Measurements from ENCODE around the gene TPBGL. TPM values are rescaled to one million over a fixed set of nuclear protein-coding genes. Genes with fewer than 3 reads are reported as not detected.

The TPBGL gene
- total and polyA plus RNA-seq, 2 experiments from 2014 or later = 0.08 to 0.21 TPM

DNA sequence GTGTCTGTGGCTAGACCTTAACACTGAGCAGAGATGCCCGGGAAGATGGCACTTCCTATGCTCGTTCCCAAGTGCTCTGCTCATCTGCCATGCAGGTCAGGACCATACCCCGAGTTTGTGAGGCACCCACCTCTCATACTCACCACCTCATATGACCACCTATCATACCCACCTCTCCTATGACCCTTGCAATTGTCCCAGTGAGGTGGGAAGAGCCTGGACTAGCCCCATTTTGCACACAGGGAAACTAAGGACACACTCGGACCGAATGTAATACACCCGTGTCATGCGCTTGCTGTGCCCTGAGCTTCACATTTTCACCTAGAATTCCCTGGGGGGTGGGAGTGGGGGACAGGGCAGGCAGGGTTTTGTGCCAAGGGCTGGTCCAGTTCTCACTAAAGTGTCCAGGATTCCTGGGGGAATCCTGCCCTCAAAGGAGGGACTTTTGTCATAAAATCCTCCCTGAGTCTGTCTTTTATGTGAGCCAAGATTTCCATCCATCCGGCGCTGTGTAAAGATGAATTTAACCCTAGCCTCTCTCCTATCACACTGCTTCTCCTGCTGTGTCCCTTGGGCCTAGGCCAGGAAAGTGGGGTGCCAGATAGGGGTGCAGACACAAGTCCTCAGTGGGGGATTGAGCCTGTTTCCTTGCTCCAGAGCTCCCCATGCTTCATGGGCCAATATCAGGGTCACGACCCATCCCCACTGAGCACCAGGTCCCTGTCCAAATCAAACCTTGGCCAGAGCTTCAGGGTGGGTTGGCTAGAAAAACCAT lies 20.0 kb downstream of the TPBGL start:
- Histone ChIP-seq H2AFZ (no peak overlapping the region), H3K27ac (ENCODE audit: low read depth) (no peak overlapping the region), H3K4me1 (ENCODE audit: insufficient read depth) (no peaks in the 10 kb centered on the region), H3K27me3 (ENCODE audit: insufficient read depth) (no peaks in the 10 kb centered on the region), H3K79me2 (replicated peaks; ENCODE audit: insufficient read depth) (no peaks in the 10 kb centered on the region), H3F3A (replicated peaks; ENCODE audit: low read depth) (no peaks in the 10 kb centered on the region), H3K4me3 (no peak overlapping the region), H3K36me3 (ENCODE audit: insufficient read depth) (no peaks in the 10 kb centered on the region), H4K20me1 (replicated peaks; ENCODE audit: insufficient read depth) (no peaks in the 10 kb centered on the region; the same call in 1 of the 2 replicates), H3K9me2 (ENCODE audit: insufficient read depth) (no peaks in the 10 kb centered on the region), H3K4me2 (no peak overlapping the region)
- H3K4me3 Mint-ChIP-seq = no peak overlapping the region
- peaks cover 11% of the 10 kb centered on the region for H3K27me3 Mint-ChIP-seq (ENCODE audit: insufficient read depth, low read depth, poor library complexity)
- no peak for DNase-seq (ENCODE audit: low spot score)
- no peaks in the 10 kb centered on the region for H3K9me3 Mint-ChIP-seq
- no peak overlapping the region for H3K27ac Mint-ChIP-seq
- peaks cover 14% of the 10 kb centered on the region for H3K4me1 Mint-ChIP-seq
- ATAC-seq = no peak
- H3K36me3 Mint-ChIP-seq (ENCODE audit: low read depth) = peaks cover 3% of the 10 kb centered on the region; the same call in 2 of the 3 replicates
- no peak for TF ChIP-seq POLR2AphosphoS5 (IDR thresholded peaks at IDR 0.05; ENCODE audit: low read depth)

DNA sequence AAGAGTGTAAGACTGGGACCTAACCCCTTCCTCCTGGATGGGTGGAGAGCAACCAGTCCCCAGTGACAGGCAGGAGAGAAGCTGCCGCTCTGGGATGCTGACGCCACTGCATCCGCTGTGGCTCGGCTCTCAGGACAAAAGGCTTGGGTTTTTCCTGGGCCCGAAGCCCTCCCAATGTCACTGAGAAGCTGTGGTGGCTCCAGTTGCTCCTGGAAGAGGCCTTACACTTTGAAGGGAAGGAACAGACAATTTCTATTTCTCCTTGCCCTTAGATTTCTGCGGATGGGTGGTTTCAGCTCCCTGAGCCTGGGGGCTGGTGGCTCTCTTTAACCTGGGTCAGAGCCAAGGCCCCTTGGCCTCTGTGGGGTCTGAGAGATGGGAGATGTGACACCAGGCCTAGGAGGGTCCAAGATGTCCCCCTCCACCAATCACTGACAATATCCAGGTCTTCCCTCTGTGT lies 21.4 kb downstream of the TPBGL start:
- Histone ChIP-seq H4K20me1 (replicated peaks; ENCODE audit: insufficient read depth) (no peaks in the 10 kb centered on the region; the same call in 1 of the 2 replicates), H3K9me2 (ENCODE audit: insufficient read depth) (no peaks in the 10 kb centered on the region), H2AFZ (no peak overlapping the region), H3F3A (replicated peaks; ENCODE audit: low read depth) (no peaks in the 10 kb centered on the region), H3K4me3 (no peak overlapping the region), H3K79me2 (replicated peaks; ENCODE audit: insufficient read depth) (no peaks in the 10 kb centered on the region), H3K4me2 (no peak overlapping the region), H3K27ac (ENCODE audit: low read depth) (no peak overlapping the region), H3K27me3 (ENCODE audit: insufficient read depth) (no peaks in the 10 kb centered on the region), H3K36me3 (ENCODE audit: insufficient read depth) (no peaks in the 10 kb centered on the region), H3K4me1 (ENCODE audit: insufficient read depth) (no peaks in the 10 kb centered on the region)
- Mint-ChIP-seq H3K27ac (no peak overlapping the region), H3K36me3 (ENCODE audit: low read depth) (peaks cover 15% of the 10 kb centered on the region), H3K4me3 (no peak overlapping the region), H3K27me3 (ENCODE audit: insufficient read depth, low read depth, poor library complexity) (peaks cover 11% of the 10 kb centered on the region), H3K9me3 (no peaks in the 10 kb centered on the region), H3K4me1 (peaks cover 14% of the 10 kb centered on the region)
- ATAC-seq = peak; percentile 6; the same call in 2 of the 3 replicates
- DNase-seq (ENCODE audit: low spot score) = no peak
- TF ChIP-seq ZNF114 (CRISPR knock-in tag; IDR thresholded peaks at IDR 0.05) (no peak), EZH2 (IDR thresholded peaks at IDR 0.05; ENCODE audit: low read depth, unreplicated experiment) (no peak), EZH2phosphoT487 (IDR thresholded peaks at IDR 0.05; ENCODE audit: unreplicated experiment) (no peak), JUNB (IDR thresholded peaks at IDR 0.05; ENCODE audit: unreplicated experiment) (no peak), STAT1 (IDR thresholded peaks at IDR 0.05; ENCODE audit: unreplicated experiment) (no peak), NANOG (IDR thresholded peaks at IDR 0.05; ENCODE audit: borderline replicate concordance) (no peak), POLR2AphosphoS5 (IDR thresholded peaks at IDR 0.05; ENCODE audit: low read depth) (no peak), CREB1 (CRISPR knock-in tag; IDR thresholded peaks at IDR 0.05; ENCODE audit: low read depth) (no peak)
- TF ChIP-seq, protein P1, sequence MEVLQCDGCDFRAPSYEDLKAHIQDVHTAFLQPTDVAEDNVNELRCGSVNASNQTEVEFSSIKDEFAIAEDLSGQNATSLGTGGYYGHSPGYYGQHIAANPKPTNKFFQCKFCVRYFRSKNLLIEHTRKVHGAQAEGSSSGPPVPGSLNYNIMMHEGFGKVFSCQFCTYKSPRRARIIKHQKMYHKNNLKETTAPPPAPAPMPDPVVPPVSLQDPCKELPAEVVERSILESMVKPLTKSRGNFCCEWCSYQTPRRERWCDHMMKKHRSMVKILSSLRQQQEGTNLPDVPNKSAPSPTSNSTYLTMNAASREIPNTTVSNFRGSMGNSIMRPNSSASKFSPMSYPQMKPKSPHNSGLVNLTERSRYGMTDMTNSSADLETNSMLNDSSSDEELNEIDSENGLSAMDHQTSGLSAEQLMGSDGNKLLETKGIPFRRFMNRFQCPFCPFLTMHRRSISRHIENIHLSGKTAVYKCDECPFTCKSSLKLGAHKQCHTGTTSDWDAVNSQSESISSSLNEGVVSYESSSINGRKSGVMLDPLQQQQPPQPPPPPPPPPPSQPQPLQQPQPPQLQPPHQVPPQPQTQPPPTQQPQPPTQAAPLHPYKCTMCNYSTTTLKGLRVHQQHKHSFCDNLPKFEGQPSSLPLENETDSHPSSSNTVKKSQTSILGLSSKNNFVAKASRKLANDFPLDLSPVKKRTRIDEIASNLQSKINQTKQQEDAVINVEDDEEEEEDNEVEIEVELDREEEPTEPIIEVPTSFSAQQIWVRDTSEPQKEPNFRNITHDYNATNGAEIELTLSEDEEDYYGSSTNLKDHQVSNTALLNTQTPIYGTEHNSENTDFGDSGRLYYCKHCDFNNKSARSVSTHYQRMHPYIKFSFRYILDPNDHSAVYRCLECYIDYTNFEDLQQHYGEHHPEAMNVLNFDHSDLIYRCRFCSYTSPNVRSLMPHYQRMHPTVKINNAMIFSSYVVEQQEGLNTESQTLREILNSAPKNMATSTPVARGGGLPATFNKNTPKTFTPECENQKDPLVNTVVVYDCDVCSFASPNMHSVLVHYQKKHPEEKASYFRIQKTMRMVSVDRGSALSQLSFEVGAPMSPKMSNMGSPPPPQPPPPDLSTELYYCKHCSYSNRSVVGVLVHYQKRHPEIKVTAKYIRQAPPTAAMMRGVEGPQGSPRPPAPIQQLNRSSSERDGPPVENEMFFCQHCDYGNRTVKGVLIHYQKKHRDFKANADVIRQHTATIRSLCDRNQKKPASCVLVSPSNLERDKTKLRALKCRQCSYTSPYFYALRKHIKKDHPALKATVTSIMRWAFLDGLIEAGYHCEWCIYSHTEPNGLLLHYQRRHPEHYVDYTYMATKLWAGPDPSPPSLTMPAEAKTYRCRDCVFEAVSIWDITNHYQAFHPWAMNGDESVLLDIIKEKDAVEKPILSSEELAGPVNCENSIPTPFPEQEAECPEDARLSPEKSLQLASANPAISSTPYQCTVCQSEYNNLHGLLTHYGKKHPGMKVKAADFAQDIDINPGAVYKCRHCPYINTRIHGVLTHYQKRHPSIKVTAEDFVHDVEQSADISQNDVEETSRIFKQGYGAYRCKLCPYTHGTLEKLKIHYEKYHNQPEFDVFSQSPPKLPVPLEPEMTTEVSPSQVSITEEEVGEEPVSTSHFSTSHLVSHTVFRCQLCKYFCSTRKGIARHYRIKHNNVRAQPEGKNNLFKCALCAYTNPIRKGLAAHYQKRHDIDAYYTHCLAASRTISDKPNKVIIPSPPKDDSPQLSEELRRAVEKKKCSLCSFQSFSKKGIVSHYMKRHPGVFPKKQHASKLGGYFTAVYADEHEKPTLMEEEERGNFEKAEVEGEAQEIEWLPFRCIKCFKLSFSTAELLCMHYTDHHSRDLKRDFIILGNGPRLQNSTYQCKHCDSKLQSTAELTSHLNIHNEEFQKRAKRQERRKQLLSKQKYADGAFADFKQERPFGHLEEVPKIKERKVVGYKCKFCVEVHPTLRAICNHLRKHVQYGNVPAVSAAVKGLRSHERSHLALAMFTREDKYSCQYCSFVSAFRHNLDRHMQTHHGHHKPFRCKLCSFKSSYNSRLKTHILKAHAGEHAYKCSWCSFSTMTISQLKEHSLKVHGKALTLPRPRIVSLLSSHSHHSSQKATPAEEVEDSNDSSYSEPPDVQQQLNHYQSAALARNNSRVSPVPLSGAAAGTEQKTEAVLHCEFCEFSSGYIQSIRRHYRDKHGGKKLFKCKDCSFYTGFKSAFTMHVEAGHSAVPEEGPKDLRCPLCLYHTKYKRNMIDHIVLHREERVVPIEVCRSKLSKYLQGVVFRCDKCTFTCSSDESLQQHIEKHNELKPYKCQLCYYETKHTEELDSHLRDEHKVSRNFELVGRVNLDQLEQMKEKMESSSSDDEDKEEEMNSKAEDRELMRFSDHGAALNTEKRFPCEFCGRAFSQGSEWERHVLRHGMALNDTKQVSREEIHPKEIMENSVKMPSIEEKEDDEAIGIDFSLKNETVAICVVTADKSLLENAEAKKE (CRISPR knock-in tag; IDR thresholded peaks at IDR 0.05) = no peak
- TF ChIP-seq, protein P2, sequence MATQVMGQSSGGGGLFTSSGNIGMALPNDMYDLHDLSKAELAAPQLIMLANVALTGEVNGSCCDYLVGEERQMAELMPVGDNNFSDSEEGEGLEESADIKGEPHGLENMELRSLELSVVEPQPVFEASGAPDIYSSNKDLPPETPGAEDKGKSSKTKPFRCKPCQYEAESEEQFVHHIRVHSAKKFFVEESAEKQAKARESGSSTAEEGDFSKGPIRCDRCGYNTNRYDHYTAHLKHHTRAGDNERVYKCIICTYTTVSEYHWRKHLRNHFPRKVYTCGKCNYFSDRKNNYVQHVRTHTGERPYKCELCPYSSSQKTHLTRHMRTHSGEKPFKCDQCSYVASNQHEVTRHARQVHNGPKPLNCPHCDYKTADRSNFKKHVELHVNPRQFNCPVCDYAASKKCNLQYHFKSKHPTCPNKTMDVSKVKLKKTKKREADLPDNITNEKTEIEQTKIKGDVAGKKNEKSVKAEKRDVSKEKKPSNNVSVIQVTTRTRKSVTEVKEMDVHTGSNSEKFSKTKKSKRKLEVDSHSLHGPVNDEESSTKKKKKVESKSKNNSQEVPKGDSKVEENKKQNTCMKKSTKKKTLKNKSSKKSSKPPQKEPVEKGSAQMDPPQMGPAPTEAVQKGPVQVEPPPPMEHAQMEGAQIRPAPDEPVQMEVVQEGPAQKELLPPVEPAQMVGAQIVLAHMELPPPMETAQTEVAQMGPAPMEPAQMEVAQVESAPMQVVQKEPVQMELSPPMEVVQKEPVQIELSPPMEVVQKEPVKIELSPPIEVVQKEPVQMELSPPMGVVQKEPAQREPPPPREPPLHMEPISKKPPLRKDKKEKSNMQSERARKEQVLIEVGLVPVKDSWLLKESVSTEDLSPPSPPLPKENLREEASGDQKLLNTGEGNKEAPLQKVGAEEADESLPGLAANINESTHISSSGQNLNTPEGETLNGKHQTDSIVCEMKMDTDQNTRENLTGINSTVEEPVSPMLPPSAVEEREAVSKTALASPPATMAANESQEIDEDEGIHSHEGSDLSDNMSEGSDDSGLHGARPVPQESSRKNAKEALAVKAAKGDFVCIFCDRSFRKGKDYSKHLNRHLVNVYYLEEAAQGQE (IDR thresholded peaks at IDR 0.05; ENCODE audit: unreplicated experiment) = no peak
